ENCODE data around the gene PTGS1.

Gene PTGS1

GRCh38 chr9:122374885-122375420, 4.1 kb downstream of the PTGS1 start:
- Mint-ChIP-seq H3K4me1 (ENCODE audit: low read depth) (peaks cover 13% of the 10 kb centered on the region), H3K36me3 (ENCODE audit: low read depth) (no peaks in the 10 kb centered on the region), H3K27me3 (ENCODE audit: low read depth) (peaks cover 21% of the 10 kb centered on the region), H3K27ac (no peak overlapping the region), H3K4me3 (no peak overlapping the region), H3K9me3 (peaks cover 12% of the 10 kb centered on the region)
- no peak for DNase-seq (ENCODE audit: low spot score)

GRCh38 chr9:122376796-122377195, 6.0 kb downstream of the PTGS1 start:
- Mint-ChIP-seq H3K4me1 (ENCODE audit: low read depth) (peaks cover 3% of the 10 kb centered on the region), H3K4me3 (no peak overlapping the region), H3K9me3 (peaks cover 13% of the 10 kb centered on the region), H3K36me3 (ENCODE audit: low read depth) (no peaks in the 10 kb centered on the region), H3K27ac (no peak overlapping the region), H3K27me3 (ENCODE audit: low read depth) (peaks cover 12% of the 10 kb centered on the region)
- DNase-seq (ENCODE audit: low spot score), result no peak

GRCh38 chr9:122377241-122378164, 6.7 kb downstream of the PTGS1 start:
- Mint-ChIP-seq H3K4me3 (no peak overlapping the region), H3K9me3 (peaks cover 13% of the 10 kb centered on the region), H3K27me3 (ENCODE audit: low read depth) (peaks cover 7% of the 10 kb centered on the region), H3K4me1 (ENCODE audit: low read depth) (peaks cover 2% of the 10 kb centered on the region), H3K27ac (no peak overlapping the region), H3K36me3 (ENCODE audit: low read depth) (no peaks in the 10 kb centered on the region)
- DNase-seq (ENCODE audit: low spot score), result no peak

- H3K36me3 Mint-ChIP-seq (ENCODE audit: low read depth), result no peaks in the 10 kb centered on the region
- H3K27ac Mint-ChIP-seq, result no peak overlapping the region
- DNase-seq (ENCODE audit: low spot score), result no peak
- no peaks in the 10 kb centered on the region for H3K27me3 Mint-ChIP-seq (ENCODE audit: low read depth)
- H3K9me3 Mint-ChIP-seq, result peaks cover 13% of the 10 kb centered on the region
- H3K4me3 Mint-ChIP-seq, result no peak overlapping the region
- peaks cover 2% of the 10 kb centered on the region for H3K4me1 Mint-ChIP-seq (ENCODE audit: low read depth)
These were observed 7.4 kb downstream of the PTGS1 start for GRCh38 chr9:122378236-122378635.

GRCh38 chr9:122379340-122379739, 8.5 kb downstream of the PTGS1 start:
- DNase-seq (ENCODE audit: low spot score), result no peak
- no peak overlapping the region for H3K27ac Mint-ChIP-seq
- no peaks in the 10 kb centered on the region for H3K27me3 Mint-ChIP-seq (ENCODE audit: low read depth)
- no peak overlapping the region for H3K4me3 Mint-ChIP-seq
- peaks cover 13% of the 10 kb centered on the region for H3K9me3 Mint-ChIP-seq
- peaks cover 2% of the 10 kb centered on the region for H3K4me1 Mint-ChIP-seq (ENCODE audit: low read depth)
- H3K36me3 Mint-ChIP-seq (ENCODE audit: low read depth), result no peaks in the 10 kb centered on the region

- Mint-ChIP-seq H3K4me3 (no peak overlapping the region), H3K9me3 (peaks cover 13% of the 10 kb centered on the region), H3K27ac (no peak overlapping the region), H3K36me3 (ENCODE audit: low read depth) (no peaks in the 10 kb centered on the region), H3K27me3 (ENCODE audit: low read depth) (no peaks in the 10 kb centered on the region), H3K4me1 (ENCODE audit: low read depth) (peaks cover 2% of the 10 kb centered on the region)
- DNase-seq (ENCODE audit: low spot score), result no peak
These were observed 9.5 kb downstream of the PTGS1 start for GRCh38 chr9:122380293-122380692.

GRCh38 chr9:122381206-122381950, 10.6 kb downstream of the PTGS1 start:
- DNase-seq (ENCODE audit: low spot score), result no peak
- Mint-ChIP-seq H3K36me3 (ENCODE audit: low read depth) (no peaks in the 10 kb centered on the region), H3K4me1 (ENCODE audit: low read depth) (peaks cover 2% of the 10 kb centered on the region), H3K27me3 (ENCODE audit: low read depth) (no peaks in the 10 kb centered on the region), H3K27ac (no peak overlapping the region), H3K9me3 (peaks cover 13% of the 10 kb centered on the region), H3K4me3 (no peak overlapping the region)

GRCh38 chr9:122382901-122383850, 12.4 kb downstream of the PTGS1 start:
- Mint-ChIP-seq H3K4me3 (no peak overlapping the region), H3K9me3 (peaks cover 13% of the 10 kb centered on the region), H3K36me3 (ENCODE audit: low read depth) (no peaks in the 10 kb centered on the region), H3K4me1 (ENCODE audit: low read depth) (no peaks in the 10 kb centered on the region), H3K27me3 (ENCODE audit: low read depth) (no peaks in the 10 kb centered on the region), H3K27ac (no peak overlapping the region)
- DNase-seq (ENCODE audit: low spot score), result no peak

- Mint-ChIP-seq H3K27ac (no peak overlapping the region), H3K27me3 (ENCODE audit: low read depth) (no peaks in the 10 kb centered on the region), H3K9me3 (peaks cover 11% of the 10 kb centered on the region), H3K36me3 (ENCODE audit: low read depth) (no peaks in the 10 kb centered on the region), H3K4me3 (no peak overlapping the region), H3K4me1 (ENCODE audit: low read depth) (no peaks in the 10 kb centered on the region)
- DNase-seq (ENCODE audit: low spot score), result no peak
These were observed 13.2 kb downstream of the PTGS1 start for GRCh38 chr9:122383992-122384461.

- DNase-seq (ENCODE audit: low spot score), result no peak
- H3K4me3 Mint-ChIP-seq, result no peak overlapping the region
- H3K27me3 Mint-ChIP-seq (ENCODE audit: low read depth), result peaks cover 8% of the 10 kb centered on the region
- no peak overlapping the region for H3K27ac Mint-ChIP-seq
- H3K36me3 Mint-ChIP-seq (ENCODE audit: low read depth), result no peaks in the 10 kb centered on the region
- H3K4me1 Mint-ChIP-seq (ENCODE audit: low read depth), result no peaks in the 10 kb centered on the region
- no peaks in the 10 kb centered on the region for H3K9me3 Mint-ChIP-seq
These were observed 15.6 kb downstream of the PTGS1 start for GRCh38 chr9:122386311-122386872.

- Mint-ChIP-seq H3K4me1 (ENCODE audit: low read depth) (no peaks in the 10 kb centered on the region), H3K4me3 (no peak overlapping the region), H3K36me3 (ENCODE audit: low read depth) (no peaks in the 10 kb centered on the region), H3K27me3 (ENCODE audit: low read depth) (peaks cover 8% of the 10 kb centered on the region), H3K27ac (no peak overlapping the region), H3K9me3 (no peaks in the 10 kb centered on the region)
- no peak for DNase-seq (ENCODE audit: low spot score)
These were observed 16.7 kb downstream of the PTGS1 start for GRCh38 chr9:122387536-122387935.

- H3K27me3 Mint-ChIP-seq (ENCODE audit: low read depth), result peaks cover 8% of the 10 kb centered on the region
- no peaks in the 10 kb centered on the region for H3K4me1 Mint-ChIP-seq (ENCODE audit: low read depth)
- H3K27ac Mint-ChIP-seq, result no peak overlapping the region
- H3K4me3 Mint-ChIP-seq, result no peak overlapping the region
- H3K9me3 Mint-ChIP-seq, result no peaks in the 10 kb centered on the region
- no peak for DNase-seq (ENCODE audit: low spot score)
- no peaks in the 10 kb centered on the region for H3K36me3 Mint-ChIP-seq (ENCODE audit: low read depth)
These were observed 18.4 kb downstream of the PTGS1 start for GRCh38 chr9:122389195-122389594.
